Measurements from ENCODE around the gene MCM10.

DNA sequence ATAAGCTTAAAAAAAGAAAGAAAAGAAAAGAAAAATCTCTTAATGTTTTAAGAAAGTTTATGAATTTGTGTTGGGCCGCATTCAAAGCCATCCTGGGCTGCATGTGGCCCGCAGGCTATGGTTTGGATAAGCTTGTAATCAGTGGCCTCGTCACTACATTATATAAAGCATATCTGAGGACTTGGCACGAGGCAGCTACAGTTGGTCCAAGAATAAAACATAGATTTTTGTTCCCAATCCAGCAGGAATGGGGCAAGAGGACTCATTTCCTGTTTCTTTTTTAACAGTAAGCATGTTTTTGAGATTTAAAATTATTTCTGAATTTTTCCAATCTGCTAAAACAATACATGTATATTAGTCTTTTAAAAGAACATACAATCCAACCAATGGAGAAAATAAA, 28.6 kb downstream of the MCM10 start:
- TF ChIP-seq, protein P1, sequence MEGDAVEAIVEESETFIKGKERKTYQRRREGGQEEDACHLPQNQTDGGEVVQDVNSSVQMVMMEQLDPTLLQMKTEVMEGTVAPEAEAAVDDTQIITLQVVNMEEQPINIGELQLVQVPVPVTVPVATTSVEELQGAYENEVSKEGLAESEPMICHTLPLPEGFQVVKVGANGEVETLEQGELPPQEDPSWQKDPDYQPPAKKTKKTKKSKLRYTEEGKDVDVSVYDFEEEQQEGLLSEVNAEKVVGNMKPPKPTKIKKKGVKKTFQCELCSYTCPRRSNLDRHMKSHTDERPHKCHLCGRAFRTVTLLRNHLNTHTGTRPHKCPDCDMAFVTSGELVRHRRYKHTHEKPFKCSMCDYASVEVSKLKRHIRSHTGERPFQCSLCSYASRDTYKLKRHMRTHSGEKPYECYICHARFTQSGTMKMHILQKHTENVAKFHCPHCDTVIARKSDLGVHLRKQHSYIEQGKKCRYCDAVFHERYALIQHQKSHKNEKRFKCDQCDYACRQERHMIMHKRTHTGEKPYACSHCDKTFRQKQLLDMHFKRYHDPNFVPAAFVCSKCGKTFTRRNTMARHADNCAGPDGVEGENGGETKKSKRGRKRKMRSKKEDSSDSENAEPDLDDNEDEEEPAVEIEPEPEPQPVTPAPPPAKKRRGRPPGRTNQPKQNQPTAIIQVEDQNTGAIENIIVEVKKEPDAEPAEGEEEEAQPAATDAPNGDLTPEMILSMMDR (conservative IDR thresholded peaks at IDR 0.05 in 1 of 2, IDR thresholded peaks at IDR 0.05 in 1 of 2; ENCODE audit: extremely low read depth in 1 of 2, insufficient read depth in 1 of 2, low read depth in 1 of 2, low read length in 2 of 2): no peak
- no peak for TF ChIP-seq EZH2 (IDR thresholded peaks at IDR 0.05; ENCODE audit: borderline replicate concordance, low read length)
